Activated CD8-positive, alpha-beta T cell treated with anti-CD3 and anti-CD28 coated beads for 36 hours (primary cell): ENCODE results near the gene FADD. TPM values are rescaled to one million over a fixed set of nuclear protein-coding genes. Genes with fewer than 3 reads are reported as not detected.
A peak's percentile ranks its signal among the peaks of the same experiment; 100 is the strongest.

Experiments used
- ATAC-seq: fragments of 200-7000 bp; cut with Tn5 transposase; one replicate; pipeline ENCODE4 v1.10.0; 2021; ENCODE audit warnings: mild to moderate bottlenecking, moderate library complexity
- CTCF ChIA-PET: fragments of 350-600 bp; sonication (Branson Sonifier 250); formaldehyde crosslinking; loops from one replicate; lab custom pipeline; 2021; ENCODE audit warnings: antibody characterized with exemption; lab: Charles Lee
- POLR2A ChIA-PET: fragments of 350-600 bp; sonication (Branson Sonifier 250); formaldehyde crosslinking; loops from one replicate; lab custom pipeline; 2021; ENCODE audit warnings: antibody characterized with exemption; lab: Charles Lee
- DNase-seq: peaks from one replicate; pipeline ENCODE4 v3.0.0-alpha.2; 2020
- H3K27ac Mint-ChIP-seq: one replicate; pipeline ENCODE4 v1.8.0; 2021; ENCODE audit warnings: mild to moderate bottlenecking, mixed read lengths
- H3K27me3 Mint-ChIP-seq: one replicate; pipeline ENCODE4 v1.8.0; 2021; ENCODE audit warnings: mixed read lengths
- H3K36me3 Mint-ChIP-seq: one replicate; pipeline ENCODE4 v1.8.0; 2021; ENCODE audit warnings: low read depth, mixed read lengths
- H3K4me1 Mint-ChIP-seq: one replicate; pipeline ENCODE4 v1.8.0; 2021; ENCODE audit warnings: low read depth, mixed read lengths
- H3K4me3 Mint-ChIP-seq: one replicate; pipeline ENCODE4 v1.8.0; 2021; ENCODE audit warnings: mild to moderate bottlenecking, moderate library complexity, mixed read lengths
- H3K9me3 Mint-ChIP-seq: one replicate; pipeline ENCODE4 v1.8.0; 2021; ENCODE audit warnings: mixed read lengths
- intact Hi-C: fragments of 100-400 bp; cut with micrococcal nuclease; formaldehyde crosslinking; loops from one replicate; pipeline ENCODE4 v1.10.0; 2022
- total RNA-seq, 2 experiments: library from RNA; stranded (reverse); gene quantifications; one replicate each; pipeline ENCODE4 v1.2.3, GENCODE V29; 2021
- TF ChIP-seq, protein P1 (sequence below): fragments of 200-600 bp; IDR thresholded peaks from one replicate; pipeline ENCODE4 v1.8.0; 2022; ENCODE audit warnings: antibody characterized with exemption, mild to moderate bottlenecking

Gene FADD
- total RNA-seq, 2 experiments from 2014 or later = 27.6 to 29.6 TPM

DNA sequence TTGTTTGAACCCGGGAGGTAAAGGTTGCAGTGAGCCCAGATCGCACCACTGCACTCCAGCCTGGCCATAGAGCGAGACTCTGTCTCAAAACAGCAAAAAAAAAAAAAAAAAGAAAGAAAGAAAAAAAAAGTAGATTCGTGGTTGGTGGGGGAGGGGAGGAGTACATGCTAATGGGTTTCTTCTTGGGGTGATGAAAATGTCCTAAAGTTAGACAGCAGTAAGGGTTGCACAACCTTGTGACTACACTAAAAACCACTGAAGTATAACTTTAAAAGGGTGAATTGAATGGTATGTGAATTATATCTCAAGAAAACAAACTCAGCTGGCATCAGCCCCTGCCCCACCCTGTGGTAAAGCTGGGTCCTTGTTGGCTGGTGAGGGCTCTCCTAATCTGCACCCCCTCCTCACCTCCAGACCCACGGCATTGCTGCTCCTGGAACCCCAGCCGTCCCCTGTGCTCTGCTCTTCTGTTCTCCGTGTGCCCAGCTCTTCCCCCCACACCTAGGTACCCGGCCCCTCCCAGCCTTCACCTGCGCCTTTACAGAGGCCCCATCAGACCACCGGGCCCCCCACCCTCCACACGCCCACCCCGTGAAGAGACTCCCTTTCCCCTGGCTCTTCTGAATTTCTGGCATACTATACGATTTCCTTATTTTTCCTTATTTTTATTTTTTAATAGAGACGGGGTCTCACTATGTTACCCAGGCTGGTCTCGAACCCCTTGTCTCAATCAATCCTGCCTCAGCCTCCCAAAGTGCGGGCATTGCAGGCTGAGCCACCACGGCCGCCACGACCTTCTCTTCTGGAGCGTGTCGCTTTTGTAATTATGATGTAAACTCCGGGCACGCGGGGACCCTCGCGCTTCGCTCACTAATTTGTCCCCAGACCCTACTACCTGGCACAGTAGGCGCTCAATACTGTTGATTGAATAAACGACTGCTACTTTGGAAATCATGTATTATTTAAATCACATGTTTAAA is 924 bp upstream of the FADD start:
- no peak for DNase-seq
- ATAC-seq = no peak
- Mint-ChIP-seq H3K27me3 (peaks cover 1% of the 10 kb centered on the region), H3K9me3 (no peaks in the 10 kb centered on the region), H3K36me3 (peaks cover 28% of the 10 kb centered on the region), H3K4me1 (peaks cover 30% of the 10 kb centered on the region), H3K27ac (peak overlapping the region; percentile 91), H3K4me3 (peak overlapping the region; percentile 97)
- CTCF ChIA-PET = interaction anchor here (2.0 kb wide), 1 partner anchor 283 kb away, joined by 7 read pairs; no protein-coding TSS in a partner anchor
- TF ChIP-seq, protein P1, sequence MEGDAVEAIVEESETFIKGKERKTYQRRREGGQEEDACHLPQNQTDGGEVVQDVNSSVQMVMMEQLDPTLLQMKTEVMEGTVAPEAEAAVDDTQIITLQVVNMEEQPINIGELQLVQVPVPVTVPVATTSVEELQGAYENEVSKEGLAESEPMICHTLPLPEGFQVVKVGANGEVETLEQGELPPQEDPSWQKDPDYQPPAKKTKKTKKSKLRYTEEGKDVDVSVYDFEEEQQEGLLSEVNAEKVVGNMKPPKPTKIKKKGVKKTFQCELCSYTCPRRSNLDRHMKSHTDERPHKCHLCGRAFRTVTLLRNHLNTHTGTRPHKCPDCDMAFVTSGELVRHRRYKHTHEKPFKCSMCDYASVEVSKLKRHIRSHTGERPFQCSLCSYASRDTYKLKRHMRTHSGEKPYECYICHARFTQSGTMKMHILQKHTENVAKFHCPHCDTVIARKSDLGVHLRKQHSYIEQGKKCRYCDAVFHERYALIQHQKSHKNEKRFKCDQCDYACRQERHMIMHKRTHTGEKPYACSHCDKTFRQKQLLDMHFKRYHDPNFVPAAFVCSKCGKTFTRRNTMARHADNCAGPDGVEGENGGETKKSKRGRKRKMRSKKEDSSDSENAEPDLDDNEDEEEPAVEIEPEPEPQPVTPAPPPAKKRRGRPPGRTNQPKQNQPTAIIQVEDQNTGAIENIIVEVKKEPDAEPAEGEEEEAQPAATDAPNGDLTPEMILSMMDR = no peak
- intact Hi-C loops = loop anchor here (10.0 kb wide), 1 partner anchor 63 kb away; no protein-coding TSS in a partner anchor
- POLR2A ChIA-PET = interaction anchor here (0.6 to 2.3 kb wide), 2 partner anchors 9 to 975 kb away, joined by 3 to 6 read pairs; no protein-coding TSS in a partner anchor

DNA sequence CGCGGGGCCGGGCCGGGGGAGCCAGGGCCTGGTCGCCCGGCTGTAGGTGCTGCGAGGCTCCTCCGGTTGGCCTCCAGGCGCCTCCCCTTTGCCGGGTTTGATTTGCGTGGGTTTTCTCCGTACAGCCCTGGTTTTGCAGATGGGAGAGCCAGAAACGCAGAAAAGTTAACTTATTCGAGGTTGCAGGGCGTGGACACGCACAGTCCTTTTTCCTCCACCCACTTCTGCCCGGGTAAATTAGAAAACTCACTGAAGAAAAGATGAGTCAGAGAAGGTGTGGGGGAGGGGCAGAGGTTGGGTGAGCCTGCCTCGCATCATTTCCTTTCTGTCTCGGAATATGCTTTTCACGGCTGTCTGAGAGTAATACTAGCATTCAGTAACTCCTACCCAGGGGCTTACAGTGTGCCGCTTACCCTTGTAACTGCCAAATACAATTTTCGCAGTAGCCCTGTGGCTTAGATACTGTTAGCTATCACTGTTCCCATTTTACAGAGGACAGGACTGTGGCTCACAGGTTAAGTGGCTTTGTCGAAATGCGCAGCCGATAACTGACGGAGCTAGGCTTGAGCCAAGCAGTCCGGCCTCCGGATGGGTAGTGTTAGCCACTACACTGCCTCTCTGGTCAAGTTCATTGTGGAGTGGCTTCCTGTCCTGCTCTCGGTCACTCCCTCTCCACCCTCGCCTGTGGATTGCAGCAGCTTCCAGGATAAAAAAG is 812 bp downstream of the FADD start:
- Mint-ChIP-seq H3K27me3 (no peaks in the 10 kb centered on the region), H3K36me3 (peaks cover 39% of the 10 kb centered on the region), H3K4me3 (peak overlapping the region; percentile 97), H3K4me1 (peaks cover 41% of the 10 kb centered on the region), H3K9me3 (no peaks in the 10 kb centered on the region), H3K27ac (peak overlapping the region; percentile 98)
- intact Hi-C loops = loop anchor here (10.0 kb wide), 1 partner anchor 61 kb away; no protein-coding TSS in a partner anchor
- DNase-seq (peak; percentile 96), ATAC-seq (peak; percentile 79)
- POLR2A ChIA-PET = interaction anchor here (0.7 to 2.3 kb wide), 10 partner anchors 8 to 1724 kb away, joined by 3 to 6 read pairs (median 3); partner anchors contain the start of gene PPFIA1
- TF ChIP-seq, protein P1 = no peak
- CTCF ChIA-PET = interaction anchor here (1.0 to 1.4 kb wide), 2 partner anchors 12 to 33 kb away, joined by 3 to 4 read pairs; no protein-coding TSS in a partner anchor

DNA sequence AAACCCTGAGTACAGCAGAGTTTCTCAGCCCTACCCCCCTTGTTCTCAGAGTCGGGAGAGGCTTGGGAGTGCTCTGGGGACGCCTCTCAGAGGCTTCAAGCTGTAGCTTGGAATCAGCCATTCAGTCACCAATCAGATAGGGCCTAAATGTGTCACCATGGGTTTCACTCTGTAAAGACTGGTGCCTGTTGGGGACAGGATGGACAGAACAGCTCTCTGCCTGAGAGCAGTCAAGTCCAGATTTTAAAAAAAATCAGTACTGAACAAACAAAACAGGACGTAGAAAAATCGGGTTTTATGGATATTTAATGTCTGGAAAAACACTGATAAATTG is 1.3 kb downstream of the FADD start:
- ATAC-seq = peak; percentile 18
- Mint-ChIP-seq H3K27ac (peak overlapping the region; percentile 98), H3K9me3 (no peaks in the 10 kb centered on the region), H3K27me3 (no peaks in the 10 kb centered on the region), H3K36me3 (peaks cover 44% of the 10 kb centered on the region), H3K4me1 (peaks cover 46% of the 10 kb centered on the region), H3K4me3 (peak overlapping the region; percentile 97)
- CTCF ChIA-PET = interaction anchor here (1.0 to 1.4 kb wide), 2 partner anchors 12 to 32 kb away, joined by 3 to 4 read pairs; no protein-coding TSS in a partner anchor
- intact Hi-C loops = loop anchor here (10.0 kb wide), 1 partner anchor 60 kb away; no protein-coding TSS in a partner anchor
- TF ChIP-seq, protein P1 = no peak
- POLR2A ChIA-PET = interaction anchor here (0.7 to 1.7 kb wide), 9 partner anchors 8 to 1723 kb away, joined by 3 to 4 read pairs (median 3); partner anchors contain the start of gene PPFIA1
- no peak for DNase-seq

DNA sequence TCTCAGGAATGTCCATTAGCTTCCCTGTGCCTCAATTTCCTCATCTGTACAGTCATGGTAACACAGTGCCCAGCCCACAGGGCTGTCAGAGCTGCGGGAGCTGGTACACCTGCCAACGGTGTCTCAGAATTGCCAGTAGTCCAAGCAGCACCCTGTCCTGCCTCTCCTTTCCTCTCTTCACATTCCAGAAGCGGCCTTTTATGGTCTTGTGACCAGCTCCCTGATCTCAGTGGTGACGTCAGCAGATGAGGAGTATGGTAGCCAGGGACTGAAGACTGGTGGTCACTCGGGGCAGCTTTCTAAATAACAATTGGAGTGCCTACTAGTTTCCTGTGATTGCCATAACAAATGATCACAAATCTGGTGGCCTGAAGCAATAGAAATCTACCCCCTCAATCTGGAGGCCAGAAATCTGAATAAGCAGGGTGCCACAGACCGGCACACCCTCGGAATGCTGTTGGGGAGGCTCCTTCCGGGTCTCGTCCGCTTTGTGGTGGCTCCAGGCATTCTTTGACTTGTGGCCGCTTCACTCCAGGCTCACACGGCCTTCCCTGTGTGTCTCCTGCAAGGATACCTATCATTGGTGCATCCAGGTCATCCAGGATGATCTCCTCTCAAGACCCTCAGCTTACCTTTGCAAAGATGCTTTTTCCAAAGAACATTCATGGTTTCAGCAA is 2.1 kb downstream of the FADD start:
- H3K9me3 Mint-ChIP-seq = no peaks in the 10 kb centered on the region
- TF ChIP-seq, protein P1 = no peak
- intact Hi-C loops = loop anchor here (10.0 kb wide), 1 partner anchor 60 kb away; no protein-coding TSS in a partner anchor
- CTCF ChIA-PET = interaction anchor here (1.0 to 1.4 kb wide), 2 partner anchors 13 to 31 kb away, joined by 3 to 4 read pairs; no protein-coding TSS in a partner anchor
- DNase-seq = no peak
- H3K27ac Mint-ChIP-seq = peak overlapping the region; percentile 98
- H3K4me3 Mint-ChIP-seq = peak overlapping the region; percentile 97
- POLR2A ChIA-PET = interaction anchor here (1.3 kb wide), 6 partner anchors 11 to 1723 kb away, joined by 3 to 4 read pairs (median 3); partner anchors contain the start of gene PPFIA1
- H3K36me3 Mint-ChIP-seq = peaks cover 48% of the 10 kb centered on the region
- peaks cover 52% of the 10 kb centered on the region for H3K4me1 Mint-ChIP-seq
- ATAC-seq = no peak
- H3K27me3 Mint-ChIP-seq = no peaks in the 10 kb centered on the region
